Tibial nerve (tissue), 3 donors: ENCODE measurements around the gene ISLR.

Source experiments
- POLR2A ChIP-seq, 2 donors: fragments of 450-650 bp; IDR thresholded peaks; one replicate each; pipeline ENCODE4 v1.6.1; 2017; ENCODE audit warnings: antibody characterized with exemption in 2 of 2, mild to moderate bottlenecking in 2 of 2, moderate library complexity in 2 of 2
- TF ChIP-seq, protein P1 (sequence below), 5 experiments: fragments of 200-600 bp in 3 of 5; fragments of 450-650 bp in 2 of 5; sonication (generic) in 3 of 5; IDR thresholded peaks; one replicate each; pipeline ENCODE4 v1.5.1; 2016 to 2019; ENCODE audit warnings: antibody characterized with exemption in 5 of 5, mild to moderate bottlenecking in 3 of 5, moderate library complexity in 2 of 5

- TF ChIP-seq, protein P1, sequence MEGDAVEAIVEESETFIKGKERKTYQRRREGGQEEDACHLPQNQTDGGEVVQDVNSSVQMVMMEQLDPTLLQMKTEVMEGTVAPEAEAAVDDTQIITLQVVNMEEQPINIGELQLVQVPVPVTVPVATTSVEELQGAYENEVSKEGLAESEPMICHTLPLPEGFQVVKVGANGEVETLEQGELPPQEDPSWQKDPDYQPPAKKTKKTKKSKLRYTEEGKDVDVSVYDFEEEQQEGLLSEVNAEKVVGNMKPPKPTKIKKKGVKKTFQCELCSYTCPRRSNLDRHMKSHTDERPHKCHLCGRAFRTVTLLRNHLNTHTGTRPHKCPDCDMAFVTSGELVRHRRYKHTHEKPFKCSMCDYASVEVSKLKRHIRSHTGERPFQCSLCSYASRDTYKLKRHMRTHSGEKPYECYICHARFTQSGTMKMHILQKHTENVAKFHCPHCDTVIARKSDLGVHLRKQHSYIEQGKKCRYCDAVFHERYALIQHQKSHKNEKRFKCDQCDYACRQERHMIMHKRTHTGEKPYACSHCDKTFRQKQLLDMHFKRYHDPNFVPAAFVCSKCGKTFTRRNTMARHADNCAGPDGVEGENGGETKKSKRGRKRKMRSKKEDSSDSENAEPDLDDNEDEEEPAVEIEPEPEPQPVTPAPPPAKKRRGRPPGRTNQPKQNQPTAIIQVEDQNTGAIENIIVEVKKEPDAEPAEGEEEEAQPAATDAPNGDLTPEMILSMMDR (IDR thresholded peaks at IDR 0.05), result no peak
- no peak for TF ChIP-seq POLR2A (IDR thresholded peaks at IDR 0.05)
Observed at GRCh38 chr15:74131628-74132413, 41.7 kb upstream of the ISLR start.
